ENCODE measurements around the gene VTA1.

Gene VTA1

DNA sequence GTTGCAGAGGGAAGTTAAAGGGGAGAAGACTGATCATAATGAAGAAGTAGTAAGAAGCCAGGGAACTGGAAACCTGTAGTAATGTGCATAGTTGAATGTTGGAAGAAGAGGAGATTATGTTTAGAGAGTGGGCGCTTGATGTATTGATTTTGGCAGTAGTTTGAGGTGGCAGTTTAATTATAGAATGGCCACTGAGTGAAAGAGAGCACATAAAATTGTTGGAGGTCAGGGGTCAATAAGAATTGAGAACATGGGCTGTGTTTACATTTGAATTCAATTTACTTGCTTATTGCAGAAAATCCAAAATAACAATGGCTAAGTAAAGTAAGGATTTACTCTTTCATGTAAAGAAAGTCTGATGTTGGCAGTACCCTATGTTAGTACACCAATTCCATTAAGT lies 15.7 kb downstream of the VTA1 start:
- Histone ChIP-seq H4K20me1 (peaks cover 50 to 100% (median 91%) of the 10 kb centered on the region in 11 experiments; a peak in 21 of 22 replicates), H3K4me2 (no peak overlapping the region), H3K27ac (no peak overlapping the region), H3K36me3 (peaks cover 22 to 45% (median 32%) of the 10 kb centered on the region in 11 experiments), H3K9ac (no peak overlapping the region), H3K9me3 (replicated peaks in 1 of 11) (no peaks in the 10 kb centered on the region; a peak in 1 of 22 replicates), H3K4me1 (no peaks in the 10 kb centered on the region), H3K4me3 (no peak overlapping the region), H3K27me3 (no peaks in the 10 kb centered on the region)
- TF ChIP-seq Cebpa-rat (IDR thresholded peaks at IDR 0.05), result no peak

DNA sequence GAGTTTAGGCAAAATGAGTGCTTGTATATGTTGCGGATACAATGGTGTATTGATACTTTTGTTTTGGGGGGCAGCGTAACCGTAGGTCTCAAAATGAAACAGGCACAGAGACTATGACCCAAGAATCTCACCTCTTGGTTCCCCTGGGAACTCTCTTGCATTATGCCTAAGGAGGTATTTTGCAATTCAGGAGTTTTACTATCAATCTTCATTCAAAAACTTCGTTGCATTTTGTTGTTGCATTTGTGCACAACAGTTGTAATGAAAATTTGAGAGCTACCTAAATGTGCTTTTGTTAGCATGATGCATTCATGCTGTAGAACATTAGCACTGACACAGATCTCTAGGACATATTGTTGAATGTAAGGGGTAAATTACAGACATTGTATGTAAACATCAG lies 18.2 kb downstream of the VTA1 start:
- Histone ChIP-seq H3K4me3 (no peak overlapping the region), H4K20me1 (peaks cover 38 to 79% (median 69%) of the 10 kb centered on the region in 11 experiments; a peak in 21 of 22 replicates), H3K4me1 (no peaks in the 10 kb centered on the region), H3K27ac (no peak overlapping the region), H3K36me3 (peaks cover 28 to 56% (median 44%) of the 10 kb centered on the region in 11 experiments), H3K9me3 (replicated peaks in 1 of 11) (no peaks in the 10 kb centered on the region), H3K4me2 (no peak overlapping the region), H3K27me3 (no peaks in the 10 kb centered on the region), H3K9ac (no peak overlapping the region)
- TF ChIP-seq Cebpa-rat (IDR thresholded peaks at IDR 0.05), result no peak

DNA sequence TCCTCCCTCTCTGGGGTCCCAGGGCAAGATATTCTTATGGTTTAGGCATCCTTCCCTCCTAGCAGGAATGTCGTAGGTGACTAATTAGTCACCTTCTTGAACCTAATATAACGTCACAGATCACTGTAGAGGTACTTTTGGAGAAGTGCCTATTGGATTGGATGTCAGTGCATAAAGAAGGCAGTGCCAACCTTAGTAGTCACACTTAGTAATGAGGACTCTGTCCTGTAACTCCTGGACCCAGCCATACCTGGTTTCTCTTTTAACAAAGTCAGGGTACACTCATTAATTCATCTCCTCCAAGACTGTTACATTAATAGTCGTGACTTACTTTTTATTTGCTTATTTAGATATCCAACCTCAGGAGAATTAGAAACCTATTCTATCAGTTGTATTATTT lies 20.0 kb downstream of the VTA1 start:
- H3K27me3 ChIP-seq, result no peaks in the 10 kb centered on the region
- no peak overlapping the region for H3K4me3 ChIP-seq
- H3K4me2 ChIP-seq, result no peak overlapping the region

DNA sequence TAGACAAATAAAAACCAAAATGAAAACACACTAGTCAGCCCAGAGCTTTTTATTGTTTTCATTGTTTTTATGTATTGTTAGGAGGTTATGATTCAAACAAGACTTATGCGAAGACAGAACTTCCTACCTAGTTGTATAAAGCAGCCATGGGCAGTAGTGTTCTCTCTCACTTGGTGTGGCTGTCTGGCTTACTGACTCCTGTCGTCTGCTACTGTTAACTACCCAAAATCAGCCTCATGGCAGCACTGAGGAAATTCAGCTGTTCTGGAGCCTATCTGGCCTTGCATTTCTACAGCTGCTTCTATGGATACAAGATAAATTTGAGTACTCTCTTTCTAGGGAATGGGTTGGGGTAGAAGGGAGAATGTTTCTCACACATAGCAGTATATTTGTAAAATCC lies 20.4 kb downstream of the VTA1 start:
- Histone ChIP-seq H3K27me3 (no peaks in the 10 kb centered on the region), H3K9ac (no peak overlapping the region), H4K20me1 (peaks cover 30 to 60% (median 49%) of the 10 kb centered on the region in 11 experiments; a peak in 21 of 22 replicates), H3K4me2 (no peak overlapping the region), H3K4me1 (no peaks in the 10 kb centered on the region), H3K36me3 (peaks cover 49 to 71% (median 64%) of the 10 kb centered on the region in 11 experiments), H3K27ac (no peak overlapping the region), H3K9me3 (replicated peaks in 1 of 11) (no peaks in the 10 kb centered on the region), H3K4me3 (no peak overlapping the region)
- TF ChIP-seq Cebpa-rat (IDR thresholded peaks at IDR 0.05), result no peak

More for the DNA sequence above, 20.0 kb downstream of the VTA1 start:
- H3K27ac ChIP-seq, result no peak overlapping the region
- no peak overlapping the region for H3K9ac ChIP-seq
- peaks cover 34 to 61% (median 53%) of the 10 kb centered on the region in 11 experiments; a peak in 21 of 22 replicates for H4K20me1 ChIP-seq
- H3K9me3 ChIP-seq (replicated peaks in 1 of 11), result no peaks in the 10 kb centered on the region
- peaks cover 45 to 67% (median 60%) of the 10 kb centered on the region in 11 experiments for H3K36me3 ChIP-seq
- no peak for TF ChIP-seq Cebpa-rat (IDR thresholded peaks at IDR 0.05)
- no peaks in the 10 kb centered on the region for H3K4me1 ChIP-seq

DNA sequence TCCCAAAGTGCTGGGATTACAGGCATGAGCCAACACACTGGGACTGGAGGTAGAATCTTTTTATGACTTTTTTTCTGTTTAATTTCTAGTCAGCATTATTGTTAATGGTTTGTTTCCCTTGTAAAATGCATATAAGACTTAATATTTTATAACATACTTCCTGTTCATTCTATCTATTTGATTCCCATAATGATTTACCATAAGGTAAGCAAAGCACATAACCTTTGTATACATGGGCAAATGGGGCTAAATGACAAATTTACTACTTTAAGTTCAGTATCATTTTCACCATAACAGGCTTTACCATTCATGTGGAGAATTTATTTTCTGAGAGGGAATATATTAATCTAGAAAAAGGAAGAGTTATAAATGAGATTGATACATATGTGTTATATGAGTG lies 24.3 kb downstream of the VTA1 start:
- Histone ChIP-seq H3K4me3 (no peak overlapping the region), H3K9me3 (replicated peaks in 1 of 11) (peaks cover 0 to 5% (median 2%) of the 10 kb centered on the region in 11 experiments; a peak in 7 of 22 replicates), H3K4me2 (no peak overlapping the region), H3K4me1 (no peaks in the 10 kb centered on the region), H3K27me3 (no peaks in the 10 kb centered on the region), H4K20me1 (peaks cover 7 to 22% (median 12%) of the 10 kb centered on the region in 11 experiments; a peak in 19 of 22 replicates), H3K36me3 (peaks cover 78 to 99% (median 94%) of the 10 kb centered on the region in 11 experiments), H3K27ac (no peak overlapping the region), H3K9ac (no peak overlapping the region)
- TF ChIP-seq Cebpa-rat (IDR thresholded peaks at IDR 0.05), result no peak

DNA sequence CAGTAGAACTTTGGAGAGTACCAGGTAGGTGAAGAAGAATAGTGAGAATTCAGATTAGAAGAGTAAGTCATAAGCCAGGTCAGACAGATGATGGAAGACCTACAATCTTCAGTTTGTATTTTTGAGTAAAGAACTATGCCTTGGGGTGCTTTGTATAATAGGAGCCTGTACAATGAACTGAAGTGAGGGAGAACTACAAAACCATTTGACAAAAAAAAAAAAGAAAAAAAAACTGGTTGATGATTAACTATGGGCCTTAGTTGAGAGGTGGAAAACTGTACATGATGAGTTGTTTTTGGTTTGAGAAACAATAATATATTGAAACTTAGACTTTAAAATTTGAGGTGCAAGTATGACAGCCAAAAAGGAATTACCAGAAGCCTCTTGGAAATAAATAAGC lies 25.7 kb downstream of the VTA1 start:
- peaks cover 78 to 99% (median 94%) of the 10 kb centered on the region in 11 experiments for H3K36me3 ChIP-seq

DNA sequence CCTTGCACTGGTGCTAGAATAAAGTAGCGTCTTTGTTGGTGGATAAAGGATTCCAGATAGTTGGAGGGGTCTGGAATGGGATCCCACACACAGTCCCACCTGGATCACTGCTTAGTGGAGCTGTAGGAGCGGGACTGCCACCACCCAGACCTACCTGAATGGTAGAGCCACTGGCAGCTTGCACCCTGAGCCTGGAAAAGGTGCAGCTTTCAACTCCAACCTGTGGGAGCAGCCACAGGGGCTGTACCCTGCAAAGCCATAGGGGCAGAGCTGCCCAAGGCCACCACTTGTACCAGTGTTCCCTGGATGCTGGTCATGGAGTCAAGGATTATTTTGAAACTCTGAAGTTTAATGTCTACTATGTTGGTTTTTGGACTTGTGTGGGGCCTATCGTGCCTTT lies 26.9 kb downstream of the VTA1 start:
- Histone ChIP-seq H3K27ac (no peak overlapping the region), H3K27me3 (no peaks in the 10 kb centered on the region), H3K36me3 (peaks cover 78 to 98% (median 93%) of the 10 kb centered on the region in 11 experiments), H3K9ac (no peak overlapping the region), H3K4me1 (no peaks in the 10 kb centered on the region), H3K4me3 (no peak overlapping the region), H3K9me3 (replicated peaks in 1 of 11) (peaks cover 18 to 27% (median 22%) of the 10 kb centered on the region in 11 experiments), H4K20me1 (peaks cover 0 to 5% (median 0%) of the 10 kb centered on the region in 11 experiments; a peak in 5 of 22 replicates), H3K4me2 (no peak overlapping the region)
- no peak for TF ChIP-seq Cebpa-rat (IDR thresholded peaks at IDR 0.05)

More for the DNA sequence above, 25.7 kb downstream of the VTA1 start:
- peaks cover 0 to 8% (median under 1%) of the 10 kb centered on the region in 11 experiments; a peak in 8 of 22 replicates for H4K20me1 ChIP-seq
- H3K4me2 ChIP-seq, result no peak overlapping the region
- no peak overlapping the region for H3K27ac ChIP-seq
- H3K27me3 ChIP-seq, result no peaks in the 10 kb centered on the region
- H3K9me3 ChIP-seq (replicated peaks in 1 of 11), result peaks cover 12 to 19% (median 16%) of the 10 kb centered on the region in 11 experiments
- H3K9ac ChIP-seq, result no peak overlapping the region
- no peak overlapping the region for H3K4me3 ChIP-seq
- H3K4me1 ChIP-seq, result no peaks in the 10 kb centered on the region
- no peak for TF ChIP-seq Cebpa-rat (IDR thresholded peaks at IDR 0.05)

DNA sequence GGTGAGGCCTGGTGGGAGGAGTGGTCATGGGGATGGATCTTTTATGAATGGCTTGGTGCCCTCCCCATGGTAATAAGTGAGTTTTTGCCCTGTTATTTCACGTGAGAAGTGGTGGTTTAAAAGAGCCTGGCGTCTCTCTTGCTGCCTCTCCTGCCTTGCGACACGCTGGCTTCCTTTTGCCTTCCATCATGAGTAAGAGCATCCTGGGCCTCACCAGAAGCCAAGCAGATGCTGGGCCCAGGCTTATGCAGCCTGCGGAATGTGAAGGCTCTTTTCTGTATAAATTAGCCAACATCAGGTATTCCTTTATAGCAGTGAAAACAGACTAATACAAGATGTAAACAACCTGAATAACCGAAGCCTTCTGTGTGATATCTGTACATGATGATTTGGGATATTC lies 27.6 kb downstream of the VTA1 start:
- H3K36me3 ChIP-seq, result peaks cover 80 to 98% (median 93%) of the 10 kb centered on the region in 11 experiments
- H3K9me3 ChIP-seq (replicated peaks in 1 of 11), result peaks cover 18 to 27% (median 22%) of the 10 kb centered on the region in 11 experiments
- H3K4me2 ChIP-seq, result no peak overlapping the region
- H3K4me3 ChIP-seq, result no peak overlapping the region
- no peaks in the 10 kb centered on the region for H3K27me3 ChIP-seq
- no peak overlapping the region for H3K9ac ChIP-seq
- no peaks in the 10 kb centered on the region for H3K4me1 ChIP-seq
- no peak for TF ChIP-seq Cebpa-rat (IDR thresholded peaks at IDR 0.05)
- H4K20me1 ChIP-seq, result peaks cover 0 to 6% (median 0%) of the 10 kb centered on the region in 11 experiments; a peak in 6 of 22 replicates
- no peak overlapping the region for H3K27ac ChIP-seq

DNA sequence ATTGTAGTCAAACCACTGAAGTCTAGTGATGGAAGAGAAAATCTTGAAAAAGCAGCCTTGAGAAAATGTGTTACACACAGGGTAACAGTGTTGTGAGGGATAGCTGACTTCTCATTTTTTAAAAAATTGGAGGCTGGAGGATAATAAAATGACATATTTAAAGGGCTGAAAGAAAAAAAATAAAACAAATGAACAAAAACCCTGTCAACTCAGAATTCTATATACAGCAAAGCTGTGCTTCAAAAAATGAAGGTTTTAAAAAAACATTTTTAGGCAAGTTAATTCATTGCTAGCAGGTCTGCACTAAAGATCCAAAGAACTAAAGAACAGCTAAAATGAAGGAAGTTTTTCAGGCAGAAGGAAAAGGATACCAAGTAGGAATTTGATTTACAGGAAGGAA lies 31.1 kb downstream of the VTA1 start:
- H3K4me1 ChIP-seq, result peaks cover 0 to 6% (median 0%) of the 10 kb centered on the region in 10 experiments; a peak in 3 of 20 replicates
- peaks cover 18 to 27% (median 22%) of the 10 kb centered on the region in 11 experiments for H3K9me3 ChIP-seq (replicated peaks in 1 of 11)
- no peak overlapping the region for H3K4me3 ChIP-seq
- H3K4me2 ChIP-seq, result no peak overlapping the region
- no peaks in the 10 kb centered on the region for H3K27me3 ChIP-seq
- H3K27ac ChIP-seq, result no peak overlapping the region
- peaks cover 55 to 87% (median 68%) of the 10 kb centered on the region in 11 experiments for H3K36me3 ChIP-seq
- TF ChIP-seq Cebpa-rat (IDR thresholded peaks at IDR 0.05), result no peak
- peaks cover 0 to 18% (median 0%) of the 10 kb centered on the region in 11 experiments; a peak in 7 of 22 replicates for H4K20me1 ChIP-seq
- H3K9ac ChIP-seq, result no peak overlapping the region

DNA sequence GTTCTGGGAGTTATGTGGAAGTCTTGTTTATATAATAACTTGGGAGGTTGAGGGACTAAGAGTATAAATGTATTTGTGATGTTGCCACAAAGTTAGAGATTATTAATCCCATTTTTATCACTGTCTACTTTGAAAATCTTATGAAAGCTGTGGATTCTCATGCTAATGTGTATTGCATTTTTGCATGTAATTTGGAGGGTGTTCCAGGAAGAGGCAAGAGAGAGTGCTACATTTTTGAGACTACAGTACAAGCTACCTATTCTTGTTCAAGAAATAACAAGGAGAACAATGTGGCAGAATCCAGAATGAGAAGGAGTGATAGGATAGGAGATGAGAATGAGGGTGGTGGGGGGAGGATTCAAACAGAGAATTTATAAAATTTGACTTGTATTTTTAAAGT lies 34.9 kb downstream of the VTA1 start:
- Histone ChIP-seq H3K9me3 (replicated peaks in 1 of 11) (peaks cover 13 to 19% (median 14%) of the 10 kb centered on the region in 11 experiments), H3K27ac (no peak overlapping the region), H4K20me1 (peaks cover 0 to 27% (median 0%) of the 10 kb centered on the region in 11 experiments; a peak in 2 of 22 replicates), H3K4me2 (no peak overlapping the region), H3K9ac (no peak overlapping the region), H3K4me3 (no peak overlapping the region), H3K4me1 (peaks cover 0 to 15% (median 0%) of the 10 kb centered on the region in 10 experiments; a peak in 3 of 20 replicates), H3K27me3 (no peaks in the 10 kb centered on the region), H3K36me3 (peaks cover 25 to 62% (median 34%) of the 10 kb centered on the region in 11 experiments)
- TF ChIP-seq Cebpa-rat (IDR thresholded peaks at IDR 0.05), result no peak

Data from BLaER1 treated with 17β-estradiol and CSF1 and Interleukin-3, amounts not matched to agents 10 nM and 100 nM (cell line).